GM12892 (cell line): ENCODE results near the gene AGR2.

Experiments used
- POLR2A ChIP-seq: IDR thresholded peaks from 2 replicates; pipeline ENCODE4 v1.6.1; 2011; ENCODE audit warnings: low read depth, low read length, control low read depth
- POLR2AphosphoS5 ChIP-seq: IDR thresholded peaks from 2 replicates; pipeline ENCODE4 v1.6.1; 2011; ENCODE audit warnings: low read depth, low read length, control low read depth

GRCh38 chr7:16787127-16787526, 17.7 kb downstream of the AGR2 start:
- TF ChIP-seq POLR2AphosphoS5: no peak
- no peak for TF ChIP-seq POLR2A
